ENCODE data around the gene RASGRP1.

DNA sequence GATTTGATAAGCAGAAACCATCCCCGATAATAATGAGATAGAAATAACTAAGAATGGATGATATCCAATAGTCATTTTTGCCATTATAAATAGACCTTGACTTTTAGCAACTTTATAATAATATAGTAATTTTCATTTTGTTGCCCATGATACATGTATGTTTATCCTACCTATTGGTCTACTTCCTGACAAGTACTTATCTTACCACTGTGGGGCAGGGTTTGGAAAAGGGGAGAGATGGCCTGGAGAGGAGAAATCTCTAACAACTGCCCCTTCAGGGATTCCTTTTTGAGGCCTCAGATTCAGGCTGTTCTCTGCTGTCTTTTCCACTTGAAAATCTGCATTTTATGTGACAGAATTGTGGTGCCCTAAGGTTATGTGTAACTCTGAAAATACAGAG, 68.5 kb downstream of the RASGRP1 start:
- TF ChIP-seq, protein P1, sequence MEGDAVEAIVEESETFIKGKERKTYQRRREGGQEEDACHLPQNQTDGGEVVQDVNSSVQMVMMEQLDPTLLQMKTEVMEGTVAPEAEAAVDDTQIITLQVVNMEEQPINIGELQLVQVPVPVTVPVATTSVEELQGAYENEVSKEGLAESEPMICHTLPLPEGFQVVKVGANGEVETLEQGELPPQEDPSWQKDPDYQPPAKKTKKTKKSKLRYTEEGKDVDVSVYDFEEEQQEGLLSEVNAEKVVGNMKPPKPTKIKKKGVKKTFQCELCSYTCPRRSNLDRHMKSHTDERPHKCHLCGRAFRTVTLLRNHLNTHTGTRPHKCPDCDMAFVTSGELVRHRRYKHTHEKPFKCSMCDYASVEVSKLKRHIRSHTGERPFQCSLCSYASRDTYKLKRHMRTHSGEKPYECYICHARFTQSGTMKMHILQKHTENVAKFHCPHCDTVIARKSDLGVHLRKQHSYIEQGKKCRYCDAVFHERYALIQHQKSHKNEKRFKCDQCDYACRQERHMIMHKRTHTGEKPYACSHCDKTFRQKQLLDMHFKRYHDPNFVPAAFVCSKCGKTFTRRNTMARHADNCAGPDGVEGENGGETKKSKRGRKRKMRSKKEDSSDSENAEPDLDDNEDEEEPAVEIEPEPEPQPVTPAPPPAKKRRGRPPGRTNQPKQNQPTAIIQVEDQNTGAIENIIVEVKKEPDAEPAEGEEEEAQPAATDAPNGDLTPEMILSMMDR (IDR thresholded peaks at IDR 0.05; ENCODE audit: low read depth, low read length), result 0 out of 2 replicates have a peak, but pooled peaks have one; percentile 5
- TF ChIP-seq EZH2phosphoT487 (IDR thresholded peaks at IDR 0.05; ENCODE audit: low read depth), result no peak

All from OCI-LY3 (cell line).